ENCODE data around the gene ACKR3.
A peak's percentile ranks its signal among the peaks of the same experiment; 100 is the strongest.

Gene ACKR3

DNA sequence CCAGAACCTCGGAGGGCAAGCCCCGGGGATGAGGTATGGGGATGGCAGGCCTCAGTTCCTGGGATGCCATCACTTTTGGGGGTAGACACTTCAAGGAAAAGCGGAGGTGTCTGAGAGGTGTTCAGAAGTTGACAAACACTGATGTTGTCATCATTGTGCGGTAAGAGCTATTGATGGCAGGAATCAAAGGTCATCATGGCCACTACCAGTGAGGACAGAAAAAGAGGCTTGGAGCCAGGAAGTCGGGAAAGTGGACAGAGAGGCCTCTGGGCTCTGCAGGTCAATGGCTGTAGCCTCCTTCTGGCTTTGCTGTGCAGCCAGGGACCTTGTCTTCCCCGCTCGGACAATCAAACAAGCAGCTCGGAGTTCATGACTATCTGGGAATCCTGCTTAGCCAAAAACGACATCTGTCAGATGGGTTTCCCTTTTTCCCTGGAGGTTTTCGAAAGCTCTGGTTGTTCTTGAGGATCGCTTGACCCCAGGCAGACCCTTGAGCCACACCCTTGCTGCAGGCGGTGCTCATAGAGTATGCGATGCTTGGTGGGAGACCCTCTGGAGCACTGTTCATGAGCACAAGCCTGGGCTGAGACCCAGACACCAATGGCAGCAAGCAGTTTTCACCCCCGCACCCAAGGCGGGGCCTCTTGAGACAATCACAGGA lies 19.4 kb downstream of the ACKR3 start:
- no peak for DNase-seq

DNA sequence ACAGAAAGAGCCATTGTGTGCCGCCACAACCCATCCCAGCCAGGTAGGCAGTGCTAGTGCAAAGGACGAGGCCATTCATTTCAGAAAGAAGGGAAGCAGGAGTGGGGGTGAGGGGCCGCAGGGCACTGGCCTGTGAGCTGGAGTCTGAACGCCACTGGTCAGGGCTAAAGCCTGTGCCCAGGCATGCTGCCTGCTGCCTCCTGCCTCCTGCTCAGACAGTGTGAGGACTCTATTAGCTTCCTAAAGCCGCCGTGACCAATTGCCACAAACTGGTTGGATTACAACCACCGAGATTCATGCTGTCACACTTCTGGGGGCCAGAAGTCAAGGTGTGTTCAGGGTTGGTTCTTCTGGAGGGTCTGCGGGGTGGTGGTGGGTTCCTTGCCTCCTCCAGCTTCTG lies 21.2 kb downstream of the ACKR3 start:
- no peak for DNase-seq

DNA sequence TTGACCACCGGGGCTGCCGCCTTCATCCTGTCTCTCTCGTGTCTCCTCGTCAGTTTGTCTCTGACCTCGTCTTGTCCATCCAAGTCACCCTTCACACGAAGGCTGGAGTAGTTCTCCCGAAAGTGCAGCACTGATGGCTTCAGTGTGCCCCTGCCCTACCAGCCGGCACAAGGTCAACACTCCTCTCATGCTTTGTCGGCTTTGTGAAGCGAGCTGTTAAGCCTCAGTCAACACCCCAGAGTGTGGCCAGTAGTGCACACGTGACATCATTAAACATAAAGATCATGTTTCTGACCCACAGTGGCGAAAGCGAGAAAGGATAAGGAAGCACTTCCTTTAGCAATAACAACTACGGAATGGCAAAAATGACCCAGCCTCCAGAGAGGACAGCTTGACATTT lies 23.2 kb downstream of the ACKR3 start:
- no peak for DNase-seq

DNA sequence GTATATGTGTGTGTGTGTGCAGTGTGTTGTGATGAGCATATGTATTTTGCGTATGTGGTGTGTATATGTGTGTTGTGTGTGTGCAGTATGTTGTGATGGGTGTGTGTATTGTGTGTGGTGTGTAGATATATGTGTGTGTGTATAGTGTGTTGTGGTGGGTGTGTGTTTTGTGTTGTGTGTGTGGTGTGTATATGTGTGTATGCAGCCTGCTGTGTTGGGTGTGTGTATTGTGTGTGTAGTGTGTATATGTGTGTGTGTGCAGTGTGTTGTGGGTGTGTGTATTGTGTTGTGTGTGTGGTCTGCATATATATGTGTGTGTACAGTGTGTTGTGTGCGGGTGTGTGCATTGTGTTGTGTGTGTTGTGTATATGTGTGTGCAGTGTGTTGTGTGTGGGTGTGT lies 23.9 kb downstream of the ACKR3 start:
- no peak for DNase-seq

DNA sequence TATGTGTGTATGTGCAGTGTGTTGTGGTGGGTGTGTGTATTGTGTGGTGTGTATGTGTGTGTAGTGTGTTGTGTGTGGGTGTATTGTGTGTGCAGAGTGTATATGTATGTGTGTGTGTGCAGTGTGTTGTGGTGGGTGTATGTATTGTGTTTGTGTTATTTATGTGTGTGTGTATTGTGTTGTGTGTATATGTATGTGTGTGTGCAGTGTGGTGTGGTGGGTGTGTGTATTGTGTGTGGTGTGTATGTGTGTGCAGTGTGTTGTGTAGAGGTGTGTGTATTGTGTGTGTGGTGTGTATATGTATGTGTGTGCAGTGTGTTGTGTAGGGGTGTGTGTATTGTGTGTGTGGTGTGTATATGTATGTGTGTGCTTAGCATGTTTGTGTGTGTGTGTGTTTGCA lies 24.3 kb downstream of the ACKR3 start:
- no peak for DNase-seq

DNA sequence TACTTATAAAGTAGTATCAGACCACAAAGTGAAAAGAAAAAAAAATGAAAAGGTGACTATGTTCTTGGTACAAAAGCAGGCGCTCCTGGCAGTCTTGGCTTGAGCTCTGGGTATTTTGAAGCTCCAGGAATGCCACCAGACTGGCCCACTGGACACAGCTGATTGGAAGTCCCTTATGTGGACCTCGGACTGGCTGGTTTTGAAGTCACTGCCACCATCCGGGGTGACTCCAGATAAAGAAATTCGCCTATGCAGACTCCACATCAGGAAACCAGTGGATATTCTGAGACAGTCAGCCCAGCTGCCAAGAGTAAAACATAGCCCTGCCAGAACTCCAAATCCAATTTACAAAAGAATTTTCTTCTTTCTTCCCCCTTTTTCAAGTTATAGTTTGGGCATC lies 28.0 kb downstream of the ACKR3 start:
- no peak for DNase-seq

DNA sequence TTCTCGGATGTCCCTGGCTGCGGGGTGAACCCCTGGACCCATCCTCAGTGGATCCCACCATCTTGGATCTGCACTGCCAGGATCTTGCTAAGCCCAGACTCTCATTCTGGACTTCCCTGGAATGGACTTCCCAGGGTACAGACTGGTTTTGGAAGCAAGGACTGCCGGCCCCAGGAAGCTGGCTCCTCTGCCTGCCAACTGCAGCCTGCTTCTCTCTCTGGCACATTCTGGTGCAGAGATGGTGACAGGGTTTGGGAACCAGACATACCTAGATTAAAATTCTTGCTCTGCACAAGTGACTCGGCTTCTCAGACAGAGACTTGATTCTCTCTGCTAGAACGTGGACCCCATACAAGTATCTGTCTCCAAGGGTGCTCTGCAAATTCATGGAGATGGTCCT lies 29.4 kb downstream of the ACKR3 start:
- DNase-seq: no peak

DNA sequence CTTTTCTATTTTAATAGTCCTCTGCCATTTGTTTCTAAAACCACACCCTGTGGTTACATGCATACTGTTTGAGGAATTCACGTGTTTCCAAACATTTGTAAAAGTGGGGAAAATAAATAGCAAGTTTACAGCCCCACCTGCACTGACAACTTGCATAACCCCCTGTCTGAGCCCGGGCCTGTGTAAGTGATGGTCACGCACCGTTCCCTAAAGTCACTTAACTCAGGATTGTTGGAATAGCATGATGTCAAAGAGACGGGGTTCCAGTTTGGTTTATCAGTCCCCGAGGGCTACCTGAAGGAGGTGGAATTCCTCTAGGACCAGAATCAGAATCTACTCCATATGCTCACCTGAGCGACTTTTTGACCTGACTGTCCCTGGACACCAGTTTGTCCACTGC lies 30.5 kb downstream of the ACKR3 start:
- DNase-seq: no peak

DNA sequence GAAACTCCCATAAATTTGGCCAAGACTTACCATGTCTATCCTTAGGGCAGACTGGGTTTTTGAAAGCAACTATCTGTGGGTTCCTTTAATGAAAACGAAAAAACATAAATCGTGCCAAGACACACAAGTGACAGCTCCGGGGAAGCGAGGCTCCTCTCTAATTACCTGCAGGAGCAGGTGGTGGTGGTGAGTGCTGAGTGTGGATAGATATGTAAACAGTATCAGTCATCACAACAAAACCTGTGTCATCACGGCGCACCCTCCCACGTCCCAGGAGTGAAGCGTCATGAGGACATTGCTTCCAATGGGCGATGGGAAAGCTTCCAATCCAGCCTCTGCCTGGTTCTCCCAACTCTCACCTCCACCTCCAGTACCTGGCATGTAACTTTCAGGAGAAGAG lies 31.3 kb downstream of the ACKR3 start:
- no peak for DNase-seq

DNA sequence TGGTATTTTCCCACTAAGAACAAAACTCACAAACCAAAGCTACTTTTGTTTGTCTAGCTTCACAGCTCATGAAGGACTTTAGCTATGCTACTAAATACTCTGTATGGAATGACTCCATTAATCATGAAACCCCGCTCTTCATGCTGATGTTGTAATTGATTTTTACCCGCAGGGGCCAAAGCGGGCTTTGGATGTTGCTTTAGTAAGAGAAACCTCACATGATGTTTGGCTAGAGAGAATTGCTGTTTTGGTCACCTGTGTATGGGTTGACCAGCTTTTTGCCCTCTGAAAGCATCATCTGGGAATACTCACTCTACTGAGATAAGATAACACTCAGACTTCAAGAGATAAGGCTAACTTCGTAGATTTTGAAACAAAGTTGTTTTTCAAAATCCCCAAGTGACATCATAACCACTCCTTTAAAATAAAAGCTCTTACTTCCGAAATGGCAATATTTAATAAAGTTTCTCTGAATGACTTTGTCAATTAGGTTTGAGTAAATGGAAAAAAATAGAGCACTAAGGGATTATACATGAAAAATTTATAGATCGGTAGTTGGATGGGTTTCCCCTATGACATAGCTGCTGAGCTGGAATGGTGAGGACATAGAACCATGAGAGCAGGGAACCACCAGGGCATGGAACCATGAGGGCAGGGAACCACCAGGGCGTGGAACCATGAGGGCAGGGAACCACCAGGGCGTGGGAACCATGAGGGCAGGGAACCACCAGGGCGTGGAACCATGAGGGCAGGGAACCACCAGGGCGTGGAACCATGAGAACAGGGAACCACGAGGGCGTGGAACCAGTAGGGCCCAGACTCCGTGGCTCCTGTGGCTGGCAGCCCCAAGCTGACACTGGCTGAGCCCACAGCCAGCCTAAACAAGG lies 31.9 kb downstream of the ACKR3 start:
- DNase-seq: no peak

DNA sequence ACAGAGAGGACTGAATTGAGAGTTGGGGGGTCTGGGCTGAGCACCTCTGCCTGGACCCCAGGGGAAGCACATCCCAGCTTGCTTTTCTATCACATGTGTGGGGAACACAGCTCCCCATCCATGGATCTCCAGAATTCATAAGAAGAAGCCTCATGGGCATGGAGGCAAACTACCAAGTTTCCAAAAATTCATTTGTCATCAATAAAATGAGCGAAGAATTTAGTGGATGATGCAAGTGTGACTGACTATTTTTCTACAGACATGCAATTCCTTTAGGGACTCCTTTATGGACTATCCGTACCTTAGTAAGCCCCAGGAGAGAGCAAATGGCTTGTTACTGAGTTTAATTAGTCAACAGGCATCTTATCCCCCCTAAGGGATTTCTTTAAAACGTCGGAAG lies 33.1 kb downstream of the ACKR3 start:
- DNase-seq: no peak

DNA sequence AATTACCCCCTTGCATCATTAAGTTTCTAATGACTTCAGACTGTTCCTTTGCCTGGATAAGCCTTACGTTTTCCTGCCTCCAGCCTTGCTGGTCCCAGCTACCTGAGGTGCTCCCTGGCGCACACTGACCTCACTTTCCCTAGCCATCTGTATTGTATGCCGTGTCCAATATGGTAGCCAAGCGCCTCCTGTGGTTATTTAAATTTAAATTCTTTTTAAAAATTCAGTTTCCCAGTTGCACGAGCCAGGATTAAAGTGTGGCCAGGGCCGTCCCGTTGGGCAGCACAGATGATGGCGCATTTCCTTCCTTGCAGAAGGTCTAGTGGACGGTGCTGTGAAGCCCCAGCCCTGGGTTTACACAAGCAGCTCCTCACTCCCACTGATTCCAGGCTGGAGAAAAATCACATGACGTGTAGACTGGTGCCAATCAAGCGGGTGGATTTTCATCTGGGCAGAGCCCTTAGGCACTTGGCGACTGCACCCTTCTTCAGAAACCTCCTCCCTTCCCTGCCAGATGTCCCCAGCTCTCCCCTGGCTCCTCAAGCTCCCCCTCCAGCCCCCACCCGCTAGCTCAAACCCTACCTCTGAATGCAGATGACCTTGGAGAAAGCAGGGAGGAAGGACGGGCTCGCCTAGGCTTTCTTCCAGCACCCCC lies 33.9 kb downstream of the ACKR3 start:
- DNase-seq: no peak

DNA sequence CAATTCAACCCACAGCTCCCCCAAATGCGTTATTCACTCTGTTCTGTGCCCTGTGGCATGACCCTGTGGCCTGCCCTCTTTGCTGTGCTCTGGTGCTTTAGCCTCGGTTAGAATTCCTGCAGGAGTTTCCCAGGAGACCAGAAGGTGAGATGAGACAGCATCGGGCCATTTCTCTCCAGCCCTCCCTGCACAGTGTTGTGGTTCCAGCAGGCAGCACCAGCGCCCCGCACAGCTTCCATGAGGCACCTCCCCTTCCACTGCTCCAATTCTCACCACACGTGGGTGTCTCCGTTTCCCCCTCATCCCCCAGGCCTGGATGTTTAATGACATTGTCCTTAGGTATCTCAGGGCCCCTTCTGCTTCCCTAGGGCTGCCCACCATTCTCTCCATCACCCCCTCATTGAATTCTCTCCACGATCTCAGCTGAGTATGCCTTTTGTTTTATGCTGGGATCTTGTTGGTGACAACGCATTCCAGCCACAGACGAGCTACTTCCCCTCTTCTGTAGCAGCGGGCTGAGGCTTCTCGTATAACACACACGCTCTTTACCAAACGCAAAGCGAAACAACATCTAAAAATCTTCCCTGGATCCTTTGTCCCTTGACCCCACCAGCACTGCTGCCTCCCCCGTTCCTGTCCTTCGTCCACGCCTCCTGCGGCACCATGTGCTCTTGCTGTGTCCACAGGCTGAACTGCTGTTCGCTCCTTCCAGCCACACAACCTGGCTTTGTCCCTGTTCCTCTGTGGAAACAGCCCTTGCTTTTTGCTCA lies 35.1 kb downstream of the ACKR3 start:
- DNase-seq: no peak

DNA sequence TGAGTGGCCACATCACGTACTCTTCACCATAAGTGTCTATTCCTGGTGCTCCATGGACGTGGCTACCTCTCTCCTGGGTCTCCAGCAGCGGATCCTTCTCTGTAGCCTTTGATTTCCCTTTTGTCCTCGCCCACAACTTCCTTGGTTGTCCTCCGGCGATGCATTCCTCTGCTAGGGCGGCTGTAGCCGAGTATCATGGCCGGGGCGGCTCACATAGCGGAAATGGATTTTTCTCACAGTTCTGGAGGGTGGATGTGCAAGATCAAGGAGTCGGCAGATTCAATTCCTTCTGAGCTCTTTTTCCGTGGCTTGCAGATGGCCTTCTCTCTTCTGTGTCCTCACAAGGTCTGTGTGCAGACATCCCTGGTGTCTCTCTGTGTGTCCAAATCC lies 35.7 kb downstream of the ACKR3 start:
- no peak for DNase-seq

DNA sequence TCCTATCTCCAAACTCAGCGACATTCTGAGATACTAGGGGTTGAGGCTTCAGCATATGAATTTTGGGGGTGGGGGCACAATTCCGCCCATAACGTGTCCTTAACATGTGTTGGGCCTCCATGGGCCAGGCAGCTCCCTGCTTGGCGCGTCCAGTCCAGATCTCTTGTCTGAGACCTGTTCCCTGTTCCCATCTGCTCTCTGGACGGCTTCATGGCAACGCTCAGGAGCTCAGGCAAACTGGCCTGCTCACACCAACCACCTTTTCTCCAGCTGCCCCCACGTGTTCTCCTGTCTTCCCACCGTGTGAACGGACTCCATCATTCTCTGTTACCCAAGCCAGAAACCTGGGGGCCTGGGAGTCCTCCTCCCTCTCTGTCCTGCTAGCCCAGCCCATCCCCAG lies 36.4 kb downstream of the ACKR3 start:
- DNase-seq: no peak

DNA sequence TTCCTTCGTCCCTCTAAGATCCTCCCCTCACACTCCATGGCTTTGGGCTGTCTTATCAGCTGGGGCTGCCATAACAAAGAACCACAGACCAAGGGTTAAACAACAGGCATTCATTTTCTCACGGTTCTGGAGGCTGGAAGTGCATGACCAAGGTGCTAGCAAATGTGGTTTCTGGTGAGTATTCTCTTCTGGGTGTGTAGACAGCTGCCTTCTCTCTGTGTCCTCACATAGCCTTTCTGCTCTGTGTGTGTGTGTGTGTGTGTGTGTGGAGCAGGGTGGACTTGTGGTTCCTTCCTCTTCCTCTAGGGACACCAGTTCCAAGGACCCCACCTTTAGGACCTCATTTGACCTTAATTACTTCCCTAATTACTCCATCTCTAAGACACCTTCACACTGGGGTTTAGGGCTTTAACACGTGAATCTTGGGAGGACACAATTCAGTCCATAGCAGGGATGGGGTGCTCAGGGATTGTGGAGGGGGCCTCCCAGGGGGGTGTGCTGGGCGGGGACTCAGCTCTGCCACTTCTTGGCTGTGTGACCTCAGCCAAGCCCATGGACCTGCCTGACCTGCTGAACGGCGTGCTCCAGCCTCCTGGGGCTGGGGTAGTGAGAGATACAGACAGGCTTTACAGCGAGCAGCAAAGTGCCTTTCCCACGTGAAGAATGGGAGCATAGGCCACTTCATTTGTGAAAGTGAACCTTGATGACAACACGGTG lies 38.0 kb downstream of the ACKR3 start:
- DNase-seq: peak; percentile 37 to 44

DNA sequence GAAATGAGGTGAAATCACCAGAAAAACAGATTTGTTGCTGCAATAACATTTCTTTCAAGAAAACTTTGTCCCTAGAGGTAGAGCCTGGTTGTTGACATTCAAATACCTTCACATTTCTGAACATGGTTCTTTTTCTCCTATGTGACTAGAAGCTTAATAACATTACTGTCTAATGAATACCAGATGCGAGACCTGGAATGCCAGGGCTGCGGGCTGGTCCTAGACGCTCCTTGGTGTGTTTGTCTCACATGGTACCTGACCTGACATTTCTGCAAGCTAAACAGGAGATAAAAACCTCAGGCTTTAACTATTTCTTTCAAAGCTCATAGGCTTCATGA lies 38.5 kb downstream of the ACKR3 start:
- no peak for DNase-seq

DNA sequence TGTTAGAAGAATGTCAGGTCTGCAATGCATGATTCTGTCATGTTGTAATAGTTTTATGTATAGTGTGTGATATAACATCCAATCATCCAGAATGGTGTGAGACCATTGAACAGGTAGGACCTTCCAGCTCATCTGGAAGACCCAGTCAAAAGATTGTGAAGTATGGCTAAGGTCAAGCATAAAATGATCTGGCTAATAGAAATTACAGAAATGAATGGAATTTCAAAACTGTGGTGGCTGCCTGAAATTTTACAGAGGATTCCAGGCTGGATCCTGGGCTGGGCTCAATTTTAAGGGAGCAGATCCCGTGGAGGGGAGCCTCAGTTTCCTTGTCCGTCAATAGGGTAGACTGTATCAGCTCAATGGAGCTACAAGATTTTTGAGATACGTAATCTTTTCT lies 39.1 kb downstream of the ACKR3 start:
- DNase-seq: no peak

DNA sequence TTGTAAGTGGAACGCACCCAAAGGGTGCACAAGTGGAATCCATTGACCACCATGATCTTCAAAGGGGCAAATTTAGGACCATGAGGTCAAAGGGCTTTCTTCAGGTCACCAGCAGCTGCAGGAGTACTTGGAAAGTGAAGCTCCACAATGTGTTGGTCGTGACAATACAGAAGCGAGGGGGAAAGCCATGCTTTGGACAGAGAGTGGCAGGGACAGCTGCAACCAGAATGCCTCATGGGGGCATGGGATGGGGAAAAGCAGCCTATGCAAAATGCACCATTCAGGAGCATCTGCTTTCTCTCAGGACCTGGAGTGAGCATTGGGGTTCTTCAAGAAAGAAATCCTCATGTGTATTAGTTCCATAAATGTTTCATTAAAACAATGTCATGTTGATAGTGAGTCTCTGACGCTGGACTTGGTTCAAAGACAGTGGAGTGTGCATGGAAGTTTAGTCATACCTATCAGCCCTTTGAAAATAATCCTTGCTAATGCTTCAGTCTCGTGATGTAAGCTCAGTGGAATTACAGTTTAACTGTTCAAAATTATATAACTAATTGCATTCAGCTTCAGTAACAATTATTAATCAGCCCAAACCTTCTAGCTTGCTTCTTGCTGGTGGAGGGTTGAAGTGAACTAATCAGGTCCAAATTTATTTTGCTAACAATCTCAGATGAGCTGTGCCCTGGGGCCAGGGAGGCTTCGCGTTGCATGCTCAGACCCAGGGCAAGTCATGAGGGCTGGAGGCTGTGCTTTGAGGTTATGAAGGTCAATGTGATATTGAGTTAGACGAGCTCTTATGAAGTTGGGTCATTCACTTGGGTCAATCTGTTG lies 41.6 kb downstream of the ACKR3 start:
- DNase-seq: no peak

DNA sequence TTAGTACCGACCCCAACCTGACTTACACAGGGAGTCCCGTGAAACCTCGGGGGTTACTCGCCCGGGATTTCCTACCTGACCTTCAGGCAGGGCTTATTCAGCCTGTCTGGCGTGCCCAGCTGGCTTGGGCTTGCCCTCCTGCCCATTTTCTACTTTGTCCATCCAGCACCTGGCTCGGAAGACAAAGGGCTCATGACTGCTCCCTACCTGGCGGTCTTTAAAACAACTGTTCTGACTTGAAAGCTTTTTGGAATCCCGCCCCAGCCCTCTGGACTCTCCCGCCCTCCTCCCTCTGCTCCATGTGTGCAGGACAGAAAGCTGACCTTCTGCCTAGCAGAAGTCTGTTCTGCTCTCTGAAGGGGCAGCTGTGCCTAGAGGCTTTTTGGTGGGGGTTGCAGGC lies 43.1 kb downstream of the ACKR3 start:
- no peak for DNase-seq

DNA sequence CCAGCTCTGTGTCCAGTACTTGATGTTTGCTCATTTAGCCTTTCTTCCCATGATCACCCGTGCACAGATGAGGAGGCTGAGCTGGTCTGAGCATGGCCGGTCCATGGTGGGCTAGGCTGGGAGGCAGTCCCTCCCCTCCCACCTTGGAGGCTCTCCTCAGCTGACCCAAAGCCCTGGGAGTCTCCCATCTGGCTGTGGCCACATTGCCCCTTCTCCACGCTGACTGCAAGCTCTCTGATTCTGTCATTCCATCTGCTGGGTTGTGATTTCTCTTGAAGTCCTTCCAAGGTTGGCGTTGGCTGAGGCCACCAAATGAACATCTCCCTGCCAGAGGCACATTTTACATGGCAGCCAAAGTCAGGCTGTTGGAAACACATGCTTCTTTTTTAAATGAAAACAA lies 44.0 kb downstream of the ACKR3 start:
- DNase-seq: no peak

DNA sequence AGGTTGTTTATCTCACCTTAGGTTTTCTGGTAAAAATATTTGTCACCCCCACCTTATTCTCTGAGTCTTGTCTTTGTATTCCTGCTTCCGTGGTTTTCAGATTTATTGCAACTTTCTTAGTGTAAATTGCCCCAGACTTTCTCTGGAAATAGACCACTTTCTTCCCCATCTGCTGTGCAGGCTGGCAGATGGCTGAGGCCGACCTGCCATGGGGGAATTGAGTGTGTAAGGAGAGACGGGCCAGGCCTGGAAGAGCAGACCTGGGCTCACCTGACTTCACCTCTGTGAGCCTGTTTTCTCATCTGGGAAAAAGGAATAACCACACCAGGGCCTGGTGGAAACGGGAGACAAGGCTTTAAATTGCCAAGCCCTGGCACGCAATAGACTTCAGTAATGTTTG lies 44.9 kb downstream of the ACKR3 start:
- DNase-seq: no peak
